Measurements from ENCODE around the gene ANKRD52.
"Not testable (repeated sequence)": the region's sequence is repeated elsewhere in the genome, so short reads cannot be mapped to it uniquely, and the experiment has no call there.

The ANKRD52 gene

DNA sequence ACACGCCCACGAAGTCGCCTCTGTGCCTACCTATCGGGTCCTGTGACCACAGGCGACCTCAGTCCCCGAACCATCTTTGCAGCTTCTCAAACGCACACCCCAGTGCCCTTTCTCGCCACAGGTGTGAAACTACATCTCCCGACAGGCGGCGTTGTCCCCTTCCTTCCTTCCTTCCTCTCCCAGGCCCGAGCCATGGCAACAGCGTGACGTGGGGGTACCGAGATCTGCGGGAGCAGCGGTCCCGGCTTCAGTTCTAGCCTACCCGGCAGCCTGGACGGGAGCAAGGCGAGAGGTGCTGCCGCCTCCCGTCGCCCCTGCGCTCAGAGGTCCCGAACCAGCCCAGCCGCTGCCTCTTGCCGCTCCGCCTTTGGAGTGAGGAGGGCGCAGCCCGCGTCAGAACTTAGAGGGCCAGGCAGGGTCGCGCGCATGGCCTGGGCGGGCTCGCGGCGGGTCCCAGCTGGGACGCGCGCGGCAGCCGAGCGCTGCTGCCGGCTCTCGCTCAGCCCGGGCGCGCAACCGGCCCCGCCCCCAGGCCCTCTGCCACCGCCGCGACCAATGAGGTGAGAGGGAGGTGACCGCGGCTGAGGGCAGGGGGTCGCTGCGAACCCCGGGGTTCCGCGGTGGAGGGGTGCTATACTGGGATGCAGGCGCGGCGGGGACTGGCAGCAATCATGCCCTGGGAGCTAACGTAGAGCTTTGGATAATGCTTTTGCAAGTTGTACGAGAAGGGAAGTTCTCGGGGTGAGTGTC, 8.7 kb upstream of the ANKRD52 start, which contains the start of gene COQ10A:
COQ10A (plus strand) TSS at position 250 of the 750 bp plus-strand sequence; CDS start at position 427, 177 bp downstream.
- TF ChIP-seq, protein P1, sequence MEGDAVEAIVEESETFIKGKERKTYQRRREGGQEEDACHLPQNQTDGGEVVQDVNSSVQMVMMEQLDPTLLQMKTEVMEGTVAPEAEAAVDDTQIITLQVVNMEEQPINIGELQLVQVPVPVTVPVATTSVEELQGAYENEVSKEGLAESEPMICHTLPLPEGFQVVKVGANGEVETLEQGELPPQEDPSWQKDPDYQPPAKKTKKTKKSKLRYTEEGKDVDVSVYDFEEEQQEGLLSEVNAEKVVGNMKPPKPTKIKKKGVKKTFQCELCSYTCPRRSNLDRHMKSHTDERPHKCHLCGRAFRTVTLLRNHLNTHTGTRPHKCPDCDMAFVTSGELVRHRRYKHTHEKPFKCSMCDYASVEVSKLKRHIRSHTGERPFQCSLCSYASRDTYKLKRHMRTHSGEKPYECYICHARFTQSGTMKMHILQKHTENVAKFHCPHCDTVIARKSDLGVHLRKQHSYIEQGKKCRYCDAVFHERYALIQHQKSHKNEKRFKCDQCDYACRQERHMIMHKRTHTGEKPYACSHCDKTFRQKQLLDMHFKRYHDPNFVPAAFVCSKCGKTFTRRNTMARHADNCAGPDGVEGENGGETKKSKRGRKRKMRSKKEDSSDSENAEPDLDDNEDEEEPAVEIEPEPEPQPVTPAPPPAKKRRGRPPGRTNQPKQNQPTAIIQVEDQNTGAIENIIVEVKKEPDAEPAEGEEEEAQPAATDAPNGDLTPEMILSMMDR (IDR thresholded peaks at IDR 0.05; ENCODE audit: low read depth, low read length, missing control alignments), result peak; percentile 83
- H3K27ac ChIP-seq, result peak within 1 kb of the TSS; percentile 79
- peak; percentile 79 for DNase-seq
- peaks cover 24% of the 10 kb centered on the region for H3K36me3 ChIP-seq (replicated peaks)
- H3K27me3 ChIP-seq (replicated peaks), result no peaks in the 10 kb centered on the region
- in situ Hi-C loops (cut with HindIII; ENCODE audit: low pct_ligation_motif_present, low sequenced_read_pairs), result no loop called here
- peak within 1 kb of the TSS; percentile 86 for H3K4me3 ChIP-seq (ENCODE audit: low read depth, low read length)

DNA sequence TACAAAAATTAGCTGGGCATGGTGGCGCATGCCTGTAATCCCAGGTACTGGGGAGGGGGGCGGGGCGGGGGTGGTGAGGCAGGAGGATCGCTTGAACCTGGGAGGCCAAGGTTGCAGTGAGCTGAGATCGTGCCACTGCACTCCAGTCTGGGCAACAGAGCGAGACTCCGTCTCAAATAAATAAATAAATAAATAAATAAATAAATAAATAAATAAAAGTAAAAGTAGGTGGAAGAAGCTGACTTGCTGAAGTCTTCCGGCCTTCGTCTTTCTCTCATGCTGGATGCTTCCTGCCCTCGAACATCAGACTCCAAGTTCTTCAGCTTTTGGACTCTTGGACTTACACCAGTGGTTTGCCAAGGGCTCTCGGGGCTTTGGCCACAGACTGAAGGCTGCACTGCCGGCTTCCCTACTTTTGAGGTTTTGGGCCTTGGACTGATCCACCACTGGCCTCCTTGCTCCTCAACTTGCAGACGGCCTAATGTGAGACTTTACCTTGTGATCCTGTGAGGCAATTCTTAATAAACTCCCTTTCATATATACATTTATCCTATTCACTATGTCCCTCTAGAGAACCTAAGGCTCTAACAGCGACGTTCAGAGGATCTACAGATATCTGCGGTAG, 8.0 kb upstream of the ANKRD52 start:
- H3K4me3 ChIP-seq (ENCODE audit: low read depth, low read length), result peak overlapping the region; percentile 86
- peaks cover 17% of the 10 kb centered on the region for H3K36me3 ChIP-seq (replicated peaks)
- in situ Hi-C loops (cut with HindIII; ENCODE audit: low pct_ligation_motif_present, low sequenced_read_pairs); H3K27ac ChIP-seq; H3K27me3 ChIP-seq (replicated peaks); DNase-seq: not testable (repeated sequence)

DNA sequence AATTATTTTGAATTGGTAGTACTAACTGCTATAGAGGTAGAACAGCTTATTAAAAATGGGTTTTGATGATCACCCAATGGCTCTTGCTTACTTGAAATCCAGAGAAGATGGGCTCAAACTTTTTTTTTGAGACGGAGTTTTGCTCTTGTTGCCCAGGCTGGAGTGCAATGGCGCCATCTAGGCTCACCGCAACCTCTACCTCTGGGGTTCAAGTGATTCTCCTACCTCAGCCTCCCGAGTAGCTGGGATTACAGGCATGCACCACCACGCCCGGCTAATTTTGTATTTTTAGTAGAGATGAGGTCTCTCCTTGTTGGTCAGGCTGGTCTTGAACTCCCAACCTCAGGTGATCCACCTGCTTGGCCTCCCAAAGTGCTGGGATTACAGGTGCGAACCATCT, 4.8 kb upstream of the ANKRD52 start:
- H3K27me3 ChIP-seq (replicated peaks); H3K4me3 ChIP-seq (ENCODE audit: low read depth, low read length); DNase-seq; in situ Hi-C loops (cut with HindIII; ENCODE audit: low pct_ligation_motif_present, low sequenced_read_pairs); H3K36me3 ChIP-seq (replicated peaks); H3K27ac ChIP-seq: not testable (repeated sequence)

DNA sequence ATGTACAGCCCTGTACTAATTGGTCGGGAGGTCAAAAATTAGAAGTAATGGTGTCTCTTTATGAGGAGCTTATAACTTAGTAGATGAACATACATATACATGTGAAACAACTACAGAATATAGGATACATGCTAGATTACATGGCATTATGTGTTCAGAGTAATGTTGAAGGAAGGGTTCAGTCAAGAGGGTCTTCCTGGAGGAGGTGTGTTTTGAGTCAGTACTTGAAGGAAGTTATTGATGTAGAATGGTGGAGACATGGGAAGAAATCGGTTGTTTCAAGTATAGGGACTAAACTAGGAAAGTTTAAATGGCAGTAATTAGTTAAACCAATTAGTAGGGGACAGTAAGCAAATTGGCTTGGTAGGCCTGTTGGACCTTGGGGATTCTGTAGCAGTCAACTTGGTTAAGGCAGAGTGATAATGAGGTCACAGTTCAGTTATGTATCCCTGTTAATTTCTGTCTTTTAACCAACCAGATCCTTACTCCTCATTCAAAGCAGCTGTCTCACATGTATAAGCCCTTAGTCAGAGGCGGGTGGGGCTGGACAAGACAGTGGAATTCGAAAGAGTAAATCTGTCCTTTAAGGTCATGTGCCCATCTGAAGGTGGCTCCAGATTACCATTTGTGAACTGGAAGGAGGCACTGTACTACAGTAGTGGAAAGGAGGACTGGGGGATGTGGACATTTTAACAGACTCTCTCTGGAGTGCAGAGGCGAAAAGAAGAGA, 3.5 kb upstream of the ANKRD52 start:
- peak overlapping the region; percentile 31 for H3K27ac ChIP-seq
- TF ChIP-seq, protein P1 (IDR thresholded peaks at IDR 0.05; ENCODE audit: low read depth, low read length, missing control alignments), result no peak
- no peak overlapping the region for H3K4me3 ChIP-seq (ENCODE audit: low read depth, low read length)
- in situ Hi-C loops (cut with HindIII; ENCODE audit: low pct_ligation_motif_present, low sequenced_read_pairs), result no loop called here
- H3K36me3 ChIP-seq (replicated peaks), result peaks cover 3% of the 10 kb centered on the region
- peak; percentile 70 for DNase-seq
- no peaks in the 10 kb centered on the region for H3K27me3 ChIP-seq (replicated peaks)

DNA sequence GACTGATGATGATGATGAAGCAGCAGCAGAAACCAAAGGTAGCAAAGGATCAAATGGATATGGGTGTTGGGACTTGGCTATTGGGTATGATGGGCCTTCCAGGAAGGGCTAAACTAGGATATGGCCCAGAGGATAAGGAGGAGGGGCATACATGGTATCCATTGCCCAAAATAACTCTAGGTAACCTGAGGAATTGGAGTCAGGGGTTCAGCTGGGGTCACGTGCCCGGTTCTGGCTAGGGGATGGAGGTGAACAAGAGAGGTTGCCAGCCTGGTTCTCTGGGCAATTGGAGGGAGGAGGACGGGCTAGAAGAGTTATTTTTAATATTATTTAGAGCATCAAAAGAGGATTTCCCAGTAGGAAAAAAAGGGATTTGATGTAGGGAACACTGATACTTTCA, 2.7 kb upstream of the ANKRD52 start:
- no peak overlapping the region for H3K4me3 ChIP-seq (ENCODE audit: low read depth, low read length)
- H3K27ac ChIP-seq, result no peak overlapping the region
- in situ Hi-C loops (cut with HindIII; ENCODE audit: low pct_ligation_motif_present, low sequenced_read_pairs), result no loop called here
- no peak for DNase-seq
- peaks cover 10% of the 10 kb centered on the region for H3K36me3 ChIP-seq (replicated peaks)
- no peaks in the 10 kb centered on the region for H3K27me3 ChIP-seq (replicated peaks)
- TF ChIP-seq, protein P1 (IDR thresholded peaks at IDR 0.05; ENCODE audit: low read depth, low read length, missing control alignments), result no peak

DNA sequence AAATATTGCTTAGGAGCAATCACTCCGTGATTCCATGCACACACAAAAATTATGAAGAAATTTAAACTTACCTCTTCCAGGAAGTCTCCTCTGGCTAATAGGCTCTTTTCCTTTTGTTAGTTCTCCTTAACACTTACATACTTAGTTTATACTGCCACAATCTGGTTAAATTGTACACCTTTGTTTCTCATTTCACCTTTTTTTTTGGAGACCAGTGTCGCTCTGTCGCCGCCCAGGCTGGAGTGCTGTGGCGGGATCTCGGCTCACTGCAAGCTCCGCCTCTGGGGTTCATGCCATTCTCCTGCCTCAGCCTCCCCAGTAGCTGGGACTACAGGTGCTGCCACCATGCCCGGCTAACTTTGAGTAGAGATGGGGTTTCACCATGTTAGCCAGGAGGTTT, 2.2 kb upstream of the ANKRD52 start:
- no peak for DNase-seq
- H3K4me3 ChIP-seq (ENCODE audit: low read depth, low read length), result no peak overlapping the region
- in situ Hi-C loops (cut with HindIII; ENCODE audit: low pct_ligation_motif_present, low sequenced_read_pairs), result no loop called here
- TF ChIP-seq, protein P1 (IDR thresholded peaks at IDR 0.05; ENCODE audit: low read depth, low read length, missing control alignments), result no peak
- no peaks in the 10 kb centered on the region for H3K27me3 ChIP-seq (replicated peaks)
- peaks cover 14% of the 10 kb centered on the region for H3K36me3 ChIP-seq (replicated peaks)
- H3K27ac ChIP-seq, result no peak overlapping the region
